ENCODE results near the gene WDR88.

DNA sequence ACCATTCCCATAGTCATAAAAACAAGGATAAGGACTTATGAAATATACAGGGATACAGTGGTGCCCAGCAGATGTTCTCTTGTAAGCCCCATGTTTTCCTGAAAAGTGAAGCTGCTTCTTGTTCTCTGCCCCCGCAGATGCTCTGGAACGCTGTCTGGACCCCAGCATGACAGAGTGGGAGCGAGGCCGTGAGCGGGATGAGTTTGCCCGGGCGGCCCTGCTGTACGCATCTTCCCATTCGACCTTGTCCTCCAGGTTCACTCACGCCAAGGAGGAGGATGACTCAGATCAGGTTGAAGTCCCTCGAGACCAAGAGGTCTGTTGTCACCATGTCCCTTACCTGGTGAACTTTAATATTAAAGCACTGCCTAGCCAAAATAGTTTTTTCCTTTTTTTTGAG is 20.3 kb upstream of the WDR88 start:
- TF ChIP-seq, protein P1, sequence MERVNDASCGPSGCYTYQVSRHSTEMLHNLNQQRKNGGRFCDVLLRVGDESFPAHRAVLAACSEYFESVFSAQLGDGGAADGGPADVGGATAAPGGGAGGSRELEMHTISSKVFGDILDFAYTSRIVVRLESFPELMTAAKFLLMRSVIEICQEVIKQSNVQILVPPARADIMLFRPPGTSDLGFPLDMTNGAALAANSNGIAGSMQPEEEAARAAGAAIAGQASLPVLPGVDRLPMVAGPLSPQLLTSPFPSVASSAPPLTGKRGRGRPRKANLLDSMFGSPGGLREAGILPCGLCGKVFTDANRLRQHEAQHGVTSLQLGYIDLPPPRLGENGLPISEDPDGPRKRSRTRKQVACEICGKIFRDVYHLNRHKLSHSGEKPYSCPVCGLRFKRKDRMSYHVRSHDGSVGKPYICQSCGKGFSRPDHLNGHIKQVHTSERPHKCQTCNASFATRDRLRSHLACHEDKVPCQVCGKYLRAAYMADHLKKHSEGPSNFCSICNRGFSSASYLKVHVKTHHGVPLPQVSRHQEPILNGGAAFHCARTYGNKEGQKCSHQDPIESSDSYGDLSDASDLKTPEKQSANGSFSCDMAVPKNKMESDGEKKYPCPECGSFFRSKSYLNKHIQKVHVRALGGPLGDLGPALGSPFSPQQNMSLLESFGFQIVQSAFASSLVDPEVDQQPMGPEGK (CRISPR knock-in tag; IDR thresholded peaks at IDR 0.05): no peak
- TF ChIP-seq MAFF (IDR thresholded peaks at IDR 0.05; ENCODE audit: low read depth, low read length) (no peak), ZNF256 (CRISPR knock-in tag; conservative IDR thresholded peaks at IDR 0.05) (no peak), GFI1 (CRISPR knock-in tag; IDR thresholded peaks at IDR 0.05; ENCODE audit: borderline replicate concordance) (no peak), SP1 (IDR thresholded peaks at IDR 0.05) (no peak), SP1 (CRISPR knock-in tag; IDR thresholded peaks at IDR 0.05) (no peak), KDM5B (CRISPR knock-in tag; IDR thresholded peaks at IDR 0.05; ENCODE audit: borderline replicate concordance) (no peak), CEBPB (IDR thresholded peaks at IDR 0.05; ENCODE audit: borderline replicate concordance, low read depth, low read length) (no peak), NFE2L2 (IDR thresholded peaks at IDR 0.05; ENCODE audit: low read length) (no peak), NR2F2 (IDR thresholded peaks at IDR 0.05; ENCODE audit: borderline replicate concordance, low read depth) (no peak)
- TF ChIP-seq, protein P2, sequence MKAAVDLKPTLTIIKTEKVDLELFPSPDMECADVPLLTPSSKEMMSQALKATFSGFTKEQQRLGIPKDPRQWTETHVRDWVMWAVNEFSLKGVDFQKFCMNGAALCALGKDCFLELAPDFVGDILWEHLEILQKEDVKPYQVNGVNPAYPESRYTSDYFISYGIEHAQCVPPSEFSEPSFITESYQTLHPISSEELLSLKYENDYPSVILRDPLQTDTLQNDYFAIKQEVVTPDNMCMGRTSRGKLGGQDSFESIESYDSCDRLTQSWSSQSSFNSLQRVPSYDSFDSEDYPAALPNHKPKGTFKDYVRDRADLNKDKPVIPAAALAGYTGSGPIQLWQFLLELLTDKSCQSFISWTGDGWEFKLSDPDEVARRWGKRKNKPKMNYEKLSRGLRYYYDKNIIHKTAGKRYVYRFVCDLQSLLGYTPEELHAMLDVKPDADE (CRISPR knock-in tag; IDR thresholded peaks at IDR 0.05): no peak
- TF ChIP-seq, protein P3, sequence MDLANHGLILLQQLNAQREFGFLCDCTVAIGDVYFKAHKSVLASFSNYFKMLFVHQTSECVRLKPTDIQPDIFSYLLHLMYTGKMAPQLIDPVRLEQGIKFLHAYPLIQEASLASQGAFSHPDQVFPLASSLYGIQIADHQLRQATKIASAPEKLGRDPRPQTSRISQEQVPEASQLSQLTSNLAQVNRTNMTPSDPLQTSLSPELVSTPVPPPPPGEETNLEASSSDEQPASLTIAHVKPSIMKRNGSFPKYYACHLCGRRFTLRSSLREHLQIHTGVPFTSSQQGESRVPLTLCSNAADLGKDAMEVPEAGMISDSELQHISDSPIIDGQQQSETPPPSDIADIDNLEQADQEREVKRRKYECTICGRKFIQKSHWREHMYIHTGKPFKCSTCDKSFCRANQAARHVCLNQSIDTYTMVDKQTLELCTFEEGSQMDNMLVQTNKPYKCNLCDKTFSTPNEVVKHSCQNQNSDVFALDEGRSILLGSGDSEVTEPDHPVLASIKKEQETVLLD (CRISPR knock-in tag; IDR thresholded peaks at IDR 0.05; ENCODE audit: low read depth): no peak
